ENCODE data around the gene ATL1.
A peak's percentile ranks its signal among the peaks of the same experiment; 100 is the strongest.

The ATL1 gene

GRCh38 chr14:50575769-50576168 lies 15.8 kb downstream of the ATL1 start:
- no peak for DNase-seq (ENCODE audit: low read depth)
- TF ChIP-seq CTCF (IDR thresholded peaks at IDR 0.05; ENCODE audit: insufficient read depth, low read depth, low read length, missing control alignments), result no peak
- H3K4me3 ChIP-seq (ENCODE audit: low read length), result no peak overlapping the region

- DNase-seq (ENCODE audit: low read depth), result no peak
Measured at GRCh38 chr14:50577982-50578381, 18.0 kb downstream of the ATL1 start.

GRCh38 chr14:50578433-50578832 lies 18.5 kb downstream of the ATL1 start:
- no peak overlapping the region for H3K4me3 ChIP-seq (ENCODE audit: low read length)
- TF ChIP-seq CTCF (IDR thresholded peaks at IDR 0.05; ENCODE audit: insufficient read depth, low read depth, low read length, missing control alignments), result no peak
- peak; percentile 35 for DNase-seq (ENCODE audit: low read depth)

More at GRCh38 chr14:50577982-50578381, 18.0 kb downstream of the ATL1 start:
- TF ChIP-seq CTCF (IDR thresholded peaks at IDR 0.05; ENCODE audit: insufficient read depth, low read depth, low read length, missing control alignments), result no peak
- no peak overlapping the region for H3K4me3 ChIP-seq (ENCODE audit: low read length)

- no peak for TF ChIP-seq CTCF (IDR thresholded peaks at IDR 0.05; ENCODE audit: insufficient read depth, low read depth, low read length, missing control alignments)
- H3K4me3 ChIP-seq (ENCODE audit: low read length), result no peak overlapping the region
- DNase-seq (ENCODE audit: low read depth), result no peak
Measured at GRCh38 chr14:50590464-50590863, 30.5 kb downstream of the ATL1 start.

- no peak overlapping the region for H3K4me3 ChIP-seq (ENCODE audit: low read length)
- TF ChIP-seq CTCF (IDR thresholded peaks at IDR 0.05; ENCODE audit: insufficient read depth, low read depth, low read length, missing control alignments), result no peak
- no peak for DNase-seq (ENCODE audit: low read depth)
Measured at GRCh38 chr14:50594577-50595316, 34.8 kb downstream of the ATL1 start.

- H3K4me3 ChIP-seq (ENCODE audit: low read length), result no peak overlapping the region
- TF ChIP-seq CTCF (IDR thresholded peaks at IDR 0.05; ENCODE audit: insufficient read depth, low read depth, low read length, missing control alignments), result no peak
- no peak for DNase-seq (ENCODE audit: low read depth)
Measured at GRCh38 chr14:50598765-50599164, 38.8 kb downstream of the ATL1 start.

Measured in epithelial cell of esophagus (primary cell).